GM23248 (cell line): ENCODE results near the gene DHRS12. TPM values are rescaled to one million over a fixed set of nuclear protein-coding genes. Genes with fewer than 3 reads are reported as not detected.
A peak's percentile ranks its signal among the peaks of the same experiment; 100 is the strongest.

Experiments used
- DNase-seq: peaks from one replicate; pipeline ENCODE4 v3.0.0-alpha.2; 2015
- H2AFZ ChIP-seq: fragments of 200-600 bp; sonication (generic); 2 replicates; pipeline ENCODE4 v1.6.1; 2016; ENCODE audit warnings: antibody characterized with exemption
- H3F3A ChIP-seq: fragments of 200-600 bp; sonication (generic); 2 replicates; pipeline ENCODE4 v1.6.1; 2016; ENCODE audit warnings: mild to moderate bottlenecking, antibody characterized with exemption, mixed run types; ENCODE audit not compliant: insufficient read depth
- H3K27ac ChIP-seq: fragments of 200-600 bp; sonication (generic); 2 replicates; pipeline ENCODE4 v1.5.1; 2016; ENCODE audit warnings: mild to moderate bottlenecking
- H3K27me3 ChIP-seq: fragments of 200-600 bp; sonication (generic); replicated peaks from 2 replicates; pipeline ENCODE4 v1.6.1; 2016; ENCODE audit warnings: mild to moderate bottlenecking; ENCODE audit not compliant: insufficient read depth
- H3K36me3 ChIP-seq: fragments of 200-600 bp; sonication (generic); 2 replicates; pipeline ENCODE4 v1.6.1; 2016; ENCODE audit warnings: low read depth, mild to moderate bottlenecking
- H3K4me1 ChIP-seq: fragments of 200-600 bp; sonication (generic); 2 replicates; pipeline ENCODE4 v1.6.1; 2016; ENCODE audit warnings: mild to moderate bottlenecking; ENCODE audit not compliant: insufficient read depth
- H3K4me2 ChIP-seq: fragments of 200-600 bp; sonication (generic); one replicate; pipeline ENCODE4 v1.6.1; 2016; ENCODE audit warnings: mild to moderate bottlenecking; ENCODE audit not compliant: unreplicated experiment
- H3K4me3 ChIP-seq: fragments of 200-600 bp; sonication (generic); 2 replicates; pipeline ENCODE4 v1.5.1; 2016; ENCODE audit warnings: mild to moderate bottlenecking
- H3K79me2 ChIP-seq: fragments of 200-600 bp; sonication (generic); 2 replicates; pipeline ENCODE4 v1.6.1; 2016; ENCODE audit warnings: mild to moderate bottlenecking; ENCODE audit not compliant: insufficient read depth
- H3K9ac ChIP-seq: fragments of 200-600 bp; sonication (generic); 2 replicates; pipeline ENCODE4 v1.6.1; 2016; ENCODE audit warnings: mild to moderate bottlenecking
- H3K9me2 ChIP-seq: fragments of 200-600 bp; sonication (generic); 2 replicates; pipeline ENCODE4 v1.6.1; 2016; ENCODE audit warnings: mixed run types, mild to moderate bottlenecking, moderate library complexity; ENCODE audit not compliant: insufficient read depth
- H3K9me3 ChIP-seq: fragments of 200-600 bp; sonication (generic); one replicate; pipeline ENCODE4 v1.6.1; 2017; ENCODE audit warnings: low read depth
- H4K20me1 ChIP-seq: fragments of 200-600 bp; sonication (generic); 2 replicates; pipeline ENCODE4 v1.6.0; 2016; ENCODE audit not compliant: insufficient read depth
- EZH2 ChIP-seq: fragments of 200-600 bp; sonication (generic); IDR thresholded peaks from 2 replicates; pipeline ENCODE4 v1.6.1; 2018; ENCODE audit warnings: antibody characterized with exemption, mild to moderate bottlenecking; ENCODE audit not compliant: insufficient read depth, poor library complexity, severe bottlenecking
- EZH2phosphoT487 ChIP-seq: fragments of 200-600 bp; sonication (generic); IDR thresholded peaks from 2 replicates; pipeline ENCODE4 v1.6.1; 2018; ENCODE audit warnings: antibody characterized with exemption, moderate library complexity, mild to moderate bottlenecking, low read depth; ENCODE audit not compliant: insufficient read depth
- WGBS, 2 experiments: methylation state at CpG; one replicate each; pipeline ENCODE4 v1.1.6; 2015 to 2017; ENCODE audit warnings: low lambda C conversion rate in 2 of 2, low coverage in 1 of 2; ENCODE audit errors: missing lambda C conversion rate in 2 of 2; 5-methylcytosine and 5-hydroxymethylcytosine counted together
- in situ Hi-C: fragments of 300-500 bp; cut with MboI; formaldehyde crosslinking; loops from 2 replicates; pipeline ENCODE4 v1.15.0; 2020
- polyA plus RNA-seq: library from polyadenylated mRNA; unstranded; fragments of >200 nt; fragmentation: Nextera tagmentation; extraction: Ambion mirVana; gene quantifications from 2 replicates; pipeline ENCODE4 v1.2.1, GENCODE V29; 2016
- total RNA-seq: library from RNA; depleted of rRNA; stranded (reverse); fragments of >200 nt; shearing (Covaris generic); gene quantifications from 2 replicates; pipeline ENCODE4 v1.2.3, GENCODE V29; 2014

DHRS12 gene
- total and polyA plus RNA-seq, 2 experiments from 2014 or later: 5.7 to 13.3 TPM

DNA sequence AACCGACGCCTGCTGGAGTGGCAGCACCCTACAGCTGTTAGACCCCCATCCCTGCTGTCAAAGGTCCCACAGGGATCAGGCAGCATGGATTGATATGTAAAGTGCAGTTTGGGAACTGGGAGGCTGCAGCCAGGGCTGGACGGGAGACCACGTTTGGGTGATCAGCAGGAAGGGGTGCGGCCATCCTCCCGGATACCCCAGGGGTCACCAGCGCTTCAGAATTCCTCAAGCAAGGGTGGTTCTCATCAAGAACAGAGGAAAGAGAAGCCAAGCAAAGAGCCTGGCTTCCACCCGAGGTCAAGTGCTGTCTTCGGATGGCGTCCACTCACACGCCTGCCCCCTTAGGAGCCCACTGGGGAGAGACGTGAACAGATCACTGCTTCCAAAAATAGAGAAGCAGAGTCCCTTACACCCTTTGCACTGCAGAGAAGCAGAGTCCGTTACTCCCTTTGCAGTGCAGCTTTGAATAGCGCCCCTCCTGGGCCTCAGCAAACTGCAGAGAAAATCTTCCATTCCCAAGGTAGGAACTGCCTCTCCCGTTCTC is 35.5 kb downstream of the DHRS12 start:
- H3K9me3 ChIP-seq: no peaks in the 10 kb centered on the region
- no peak overlapping the region for H3K9ac ChIP-seq
- H3K9me2 ChIP-seq: no peaks in the 10 kb centered on the region
- H2AFZ ChIP-seq: no peak overlapping the region
- H3K27ac ChIP-seq: no peak overlapping the region
- H3K4me1 ChIP-seq: peaks cover 17% of the 10 kb centered on the region
- no peak for DNase-seq
- H4K20me1 ChIP-seq: no peaks in the 10 kb centered on the region
- H3K79me2 ChIP-seq: no peaks in the 10 kb centered on the region
- H3K4me2 ChIP-seq: no peak overlapping the region
- in situ Hi-C loops: no loop called here
- H3K36me3 ChIP-seq: 0 out of 2 replicates have a peak, but pooled peaks cover 13% of the 10 kb centered on the region
- TF ChIP-seq EZH2 (no peak), EZH2phosphoT487 (no peak)
- no peak overlapping the region for H3K4me3 ChIP-seq
- H3F3A ChIP-seq: peaks cover 31% of the 10 kb centered on the region
- no peaks in the 10 kb centered on the region for H3K27me3 ChIP-seq
- 95 to 96% methylated on average over 15 of the region's 15 CpGs for WGBS, 2 experiments

DNA sequence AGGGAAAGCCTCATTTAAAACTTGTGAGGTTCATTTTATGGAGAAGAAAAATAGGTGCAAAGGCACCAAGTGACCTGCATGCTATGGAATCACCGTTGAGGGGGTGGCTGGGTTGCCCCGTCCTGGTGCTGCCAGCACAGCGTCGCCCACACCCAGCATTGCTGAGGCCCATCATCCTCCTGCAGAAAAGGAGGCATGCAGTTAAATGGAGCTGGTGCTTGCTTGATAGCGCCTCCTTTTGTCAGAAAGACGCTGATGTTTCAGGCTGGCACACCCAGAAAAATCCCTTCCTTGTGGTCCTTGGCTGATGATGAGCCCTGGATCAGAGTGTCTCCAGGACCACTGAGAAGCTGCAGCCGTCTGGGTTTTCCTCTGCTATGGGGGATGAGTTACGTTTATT is 36.9 kb downstream of the DHRS12 start:
- 78 to 80% methylated on average over 8 of the region's 8 CpGs for WGBS, 2 experiments
- TF ChIP-seq EZH2phosphoT487 (no peak), EZH2 (no peak)
- no peaks in the 10 kb centered on the region for H3K9me2 ChIP-seq
- DNase-seq: no peak
- H3K27ac ChIP-seq: no peak overlapping the region
- H3K9me3 ChIP-seq: no peaks in the 10 kb centered on the region
- peaks cover 25% of the 10 kb centered on the region for H3F3A ChIP-seq
- no peaks in the 10 kb centered on the region for H4K20me1 ChIP-seq
- no peaks in the 10 kb centered on the region for H3K27me3 ChIP-seq
- no peak overlapping the region for H3K4me3 ChIP-seq
- in situ Hi-C loops: no loop called here
- H3K4me1 ChIP-seq: peaks cover 22% of the 10 kb centered on the region
- no peak overlapping the region for H2AFZ ChIP-seq
- H3K9ac ChIP-seq: no peak overlapping the region
- H3K79me2 ChIP-seq: no peaks in the 10 kb centered on the region
- H3K4me2 ChIP-seq: no peak overlapping the region
- H3K36me3 ChIP-seq: peaks cover 24% of the 10 kb centered on the region

DNA sequence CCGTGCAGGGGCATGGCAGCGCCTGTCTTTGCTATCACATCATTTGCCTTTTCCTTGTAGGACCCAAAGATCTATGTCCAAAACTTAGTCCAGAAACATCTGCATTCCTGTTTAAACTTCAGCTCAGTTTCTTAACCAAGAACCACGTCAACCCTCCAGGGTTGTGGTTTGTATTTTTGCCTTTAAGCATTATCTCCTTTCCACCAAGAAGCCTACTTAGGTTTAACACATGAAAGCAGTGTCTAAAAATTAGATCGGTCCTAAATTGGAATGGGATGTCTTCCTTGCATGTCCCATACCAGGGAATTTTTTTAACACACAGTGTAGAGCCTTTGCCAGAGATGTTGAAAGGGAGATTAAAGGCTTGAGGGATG is 38.8 kb downstream of the DHRS12 start:
- Histone ChIP-seq H3K36me3 (peaks cover 33% of the 10 kb centered on the region), H3K9me3 (no peaks in the 10 kb centered on the region), H3K9ac (peak overlapping the region; percentile 31; the same call in 1 of the 2 replicates), H3K79me2 (no peaks in the 10 kb centered on the region), H3K4me3 (no peak overlapping the region), H3F3A (peaks cover 41% of the 10 kb centered on the region), H3K4me1 (peaks cover 23% of the 10 kb centered on the region), H3K4me2 (peak overlapping the region; percentile 32), H3K27me3 (no peaks in the 10 kb centered on the region), H2AFZ (no peak overlapping the region), H3K27ac (peak overlapping the region; percentile 76), H4K20me1 (no peaks in the 10 kb centered on the region), H3K9me2 (no peaks in the 10 kb centered on the region)
- WGBS, 2 experiments: 69% methylated on average over 4 of the region's 4 CpGs
- in situ Hi-C loops: no loop called here
- no peak for DNase-seq
- TF ChIP-seq EZH2: no peak
- no peak for TF ChIP-seq EZH2phosphoT487

DNA sequence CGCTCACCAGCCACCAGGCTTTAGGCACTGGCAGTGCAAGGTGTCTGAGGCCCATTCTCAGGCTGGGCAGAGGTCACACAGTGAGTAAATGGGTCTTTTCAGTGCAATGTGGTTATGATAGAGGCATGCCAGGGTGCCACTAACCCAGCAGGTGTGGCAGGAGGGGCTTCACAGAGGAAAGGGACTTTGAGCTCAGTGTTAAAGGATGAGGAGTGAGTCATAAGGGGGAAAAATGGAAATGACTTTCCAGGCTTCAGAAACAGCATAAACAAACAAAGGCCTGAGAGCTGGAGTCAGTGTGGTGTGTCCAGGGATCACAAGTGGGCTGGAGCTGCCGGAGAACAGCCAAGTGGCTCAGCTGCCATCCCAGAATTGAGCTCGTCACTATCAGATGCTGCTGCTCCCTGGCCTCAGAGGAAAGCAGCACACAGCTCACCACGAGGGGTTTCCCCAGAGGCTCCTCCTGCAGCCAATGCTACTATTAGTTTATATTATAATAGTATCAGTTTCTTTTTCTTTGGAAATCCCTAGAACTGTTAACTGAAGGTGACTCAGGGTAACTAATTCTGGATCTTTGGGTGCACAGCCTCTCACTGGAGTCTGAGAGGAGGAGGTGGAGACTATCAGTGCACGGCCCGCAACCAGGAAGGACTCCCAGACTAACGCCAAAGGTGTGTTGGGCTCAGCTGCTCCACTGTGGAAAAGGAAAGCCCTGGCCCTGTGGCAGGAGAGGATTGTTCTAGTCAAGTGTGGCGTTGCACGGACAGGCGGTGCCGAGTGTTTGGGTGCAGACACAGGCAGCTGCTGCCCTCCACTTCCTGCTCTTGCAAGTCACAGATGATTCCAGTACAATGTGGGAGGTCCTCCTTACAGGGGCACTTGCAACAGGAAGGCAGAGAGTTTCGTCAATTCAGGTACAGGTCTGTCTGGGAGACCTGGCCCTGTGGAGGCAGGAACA is 39.5 kb downstream of the DHRS12 start:
- Histone ChIP-seq H3K4me3 (no peak overlapping the region), H2AFZ (0 out of 2 replicates have a peak overlapping the region, but pooled peaks have one; percentile 39), H4K20me1 (no peaks in the 10 kb centered on the region), H3K9me2 (no peaks in the 10 kb centered on the region), H3K27ac (peak overlapping the region; percentile 76), H3K4me1 (peaks cover 24% of the 10 kb centered on the region), H3K9ac (peak overlapping the region; percentile 31), H3K79me2 (no peaks in the 10 kb centered on the region), H3K9me3 (no peaks in the 10 kb centered on the region), H3K4me2 (peak overlapping the region; percentile 32), H3K27me3 (no peaks in the 10 kb centered on the region), H3K36me3 (peaks cover 40% of the 10 kb centered on the region), H3F3A (peaks cover 46% of the 10 kb centered on the region)
- 28 to 33% methylated on average over 12 of the region's 12 CpGs for WGBS, 2 experiments
- in situ Hi-C loops: no loop called here
- TF ChIP-seq EZH2 (no peak), EZH2phosphoT487 (no peak)
- DNase-seq: peak; percentile 78
